Tibial nerve (tissue), 4 donors: ENCODE data around the gene HYDIN. TPM values are rescaled to one million over a fixed set of nuclear protein-coding genes. Genes with fewer than 3 reads are reported as not detected.

Experiments
- DNase-seq, 2 donors: peaks; one replicate each; pipeline ENCODE4 v3.0.0-alpha.2; 2019; ENCODE audit warnings: low spot score in 2 of 2
- H3K27ac ChIP-seq, 4 donors: fragments of 200-600 bp; sonication (generic) in 3 of 4; one replicate each; pipeline ENCODE4 v1.5.1; 2017 to 2019; ENCODE audit warnings: mild to moderate bottlenecking in 1 of 4
- H3K27me3 ChIP-seq, 2 donors: fragments of 200-600 bp; sonication (generic) in 1 of 2; one replicate each; pipeline versions ENCODE4 v1.5.1 to v1.6.0; 2017 to 2019
- H3K36me3 ChIP-seq, 3 donors: fragments of 200-600 bp; sonication (generic); one replicate each; pipeline ENCODE4 v1.5.1; 2018 to 2019
- H3K4me1 ChIP-seq, 4 donors: fragments of 200-600 bp; sonication (generic) in 3 of 4; one replicate each; pipeline ENCODE4 v1.5.1; 2017 to 2019
- H3K4me3 ChIP-seq, 4 donors: fragments of 200-600 bp; sonication (generic) in 3 of 4; one replicate each; pipeline ENCODE4 v1.5.1; 2017 to 2019; ENCODE audit warnings: mild to moderate bottlenecking in 1 of 4, moderate library complexity in 1 of 4
- H3K9me3 ChIP-seq, 4 donors: fragments of 200-600 bp; sonication (generic) in 3 of 4; one replicate each; pipeline ENCODE4 v1.5.1; 2017 to 2019
- CTCF ChIP-seq, 5 experiments: fragments of 200-600 bp in 3 of 5; fragments of 450-650 bp in 2 of 5; sonication (generic) in 3 of 5; IDR thresholded peaks; one replicate each; pipeline ENCODE4 v1.5.1; 2016 to 2019; ENCODE audit warnings: antibody characterized with exemption in 5 of 5, mild to moderate bottlenecking in 3 of 5, moderate library complexity in 2 of 5
- EP300 ChIP-seq, 2 donors: sonication (generic); formaldehyde crosslinking; IDR thresholded peaks; one replicate each; pipeline ENCODE4 v1.6.1; 2017; ENCODE audit warnings: antibody characterized with exemption in 2 of 2, mild to moderate bottlenecking in 1 of 2
- POLR2A ChIP-seq, 2 donors: fragments of 450-650 bp; IDR thresholded peaks; one replicate each; pipeline ENCODE4 v1.6.1; 2017; ENCODE audit warnings: antibody characterized with exemption in 2 of 2, mild to moderate bottlenecking in 2 of 2, moderate library complexity in 2 of 2
- WGBS, 2 donors: methylation state at CpG; one replicate each; pipeline ENCODE4 v1.1.5; 2018; 5-methylcytosine and 5-hydroxymethylcytosine counted together
- total RNA-seq, 4 donors: library from RNA; depleted of rRNA; stranded (reverse); fragments of >200 nt; gene quantifications; one replicate each; pipeline ENCODE4 v1.1.0, GENCODE V29; 2016

HYDIN gene
- total RNA-seq, 4 donors from 2014 or later, result 0.21 to 3.1 (median 0.91) TPM

GRCh38 chr16:71254832-71255525 is 24.5 kb upstream of the HYDIN start:
- no peak overlapping the region for H3K4me3 ChIP-seq
- H3K4me1 ChIP-seq, result peaks cover 0 to 7% (median 0%) of the 10 kb centered on the region in 4 donors
- no peak for TF ChIP-seq CTCF (IDR thresholded peaks at IDR 0.05)
- WGBS, 2 donors, result 49 to 53% methylated on average over 4 of the region's 4 CpGs
- H3K27ac ChIP-seq, result no peak overlapping the region
- no peaks in the 10 kb centered on the region for H3K27me3 ChIP-seq
- H3K9me3 ChIP-seq, result no peaks in the 10 kb centered on the region
- no peaks in the 10 kb centered on the region for H3K36me3 ChIP-seq
- DNase-seq, result no peak

- Histone ChIP-seq H3K27ac (no peak overlapping the region), H3K4me3 (no peak overlapping the region), H3K36me3 (no peaks in the 10 kb centered on the region), H3K4me1 (peaks cover 0 to 5% (median 0%) of the 10 kb centered on the region in 4 donors), H3K27me3 (no peaks in the 10 kb centered on the region), H3K9me3 (no peaks in the 10 kb centered on the region)
- 86 to 95% methylated on average over 5 of the region's 5 CpGs for WGBS, 2 donors
- DNase-seq, result no peak
- no peak for TF ChIP-seq POLR2A (IDR thresholded peaks at IDR 0.05)
These were observed 20.1 kb upstream of the HYDIN start for GRCh38 chr16:71250461-71251235.

GRCh38 chr16:71249399-71249798 is 18.9 kb upstream of the HYDIN start:
- Histone ChIP-seq H3K27ac (no peak overlapping the region), H3K36me3 (no peaks in the 10 kb centered on the region), H3K9me3 (no peaks in the 10 kb centered on the region), H3K4me1 (no peaks in the 10 kb centered on the region), H3K27me3 (no peaks in the 10 kb centered on the region), H3K4me3 (no peak overlapping the region)
- no peak for DNase-seq
- TF ChIP-seq CTCF (IDR thresholded peaks at IDR 0.05) (no peak), POLR2A (IDR thresholded peaks at IDR 0.05) (no peak), EP300 (IDR thresholded peaks at IDR 0.05) (no peak)
- WGBS, 2 donors, result 36 to 37% methylated on average over 1 of the region's 1 CpG

- Histone ChIP-seq H3K27ac (no peak overlapping the region), H3K27me3 (no peaks in the 10 kb centered on the region), H3K9me3 (no peaks in the 10 kb centered on the region), H3K4me3 (no peak overlapping the region), H3K36me3 (no peaks in the 10 kb centered on the region), H3K4me1 (no peaks in the 10 kb centered on the region)
- TF ChIP-seq CTCF (IDR thresholded peaks at IDR 0.05) (no peak), POLR2A (IDR thresholded peaks at IDR 0.05) (no peak), EP300 (IDR thresholded peaks at IDR 0.05) (no peak)
- whole genome bisulfite sequencing, 2 donors, result 89 to 92% methylated on average over 7 of the region's 7 CpGs
- DNase-seq, result no peak
These were observed 17.0 kb upstream of the HYDIN start for GRCh38 chr16:71247478-71247877.

- DNase-seq, result no peak
- Histone ChIP-seq H3K27ac (no peak overlapping the region), H3K27me3 (no peaks in the 10 kb centered on the region), H3K4me3 (no peak overlapping the region), H3K9me3 (no peaks in the 10 kb centered on the region), H3K4me1 (no peaks in the 10 kb centered on the region), H3K36me3 (no peaks in the 10 kb centered on the region)
- no peak for TF ChIP-seq CTCF (IDR thresholded peaks at IDR 0.05)
- no peak for TF ChIP-seq EP300 (IDR thresholded peaks at IDR 0.05)
- TF ChIP-seq POLR2A (IDR thresholded peaks at IDR 0.05), result no peak
These were observed 15.8 kb upstream of the HYDIN start for GRCh38 chr16:71246309-71246708.
